Karpas-422 (cell line): Measurements from ENCODE around the gene CINP. TPM values are rescaled to one million over a fixed set of nuclear protein-coding genes. Genes with fewer than 3 reads are reported as not detected.

Source experiments
- DNase-seq: peaks from one replicate; pipeline ENCODE4 v3.0.0-alpha.2; 2015
- H2AFZ ChIP-seq: fragments of 200-600 bp; sonication (generic); 2 replicates; pipeline ENCODE4 v1.6.1; 2014; ENCODE audit warnings: antibody characterized with exemption, low read length, mixed read lengths
- H3K27ac ChIP-seq: fragments of 200-600 bp; sonication (generic); 2 replicates; pipeline ENCODE4 v1.5.1; 2014; ENCODE audit warnings: mild to moderate bottlenecking, low read length, moderate library complexity
- H3K27me3 ChIP-seq: fragments of 200-600 bp; sonication (generic); 2 replicates; pipeline ENCODE4 v1.6.1; 2014; ENCODE audit warnings: low read length, mixed read lengths
- H3K36me3 ChIP-seq: fragments of 200-600 bp; sonication (generic); 2 replicates; pipeline ENCODE4 v1.6.1; 2014; ENCODE audit warnings: low read length, mixed read lengths; ENCODE audit not compliant: insufficient read depth
- H3K4me1 ChIP-seq: fragments of 200-600 bp; sonication (generic); 2 replicates; pipeline ENCODE4 v1.6.1; 2014; ENCODE audit warnings: mild to moderate bottlenecking, low read length, mixed read lengths
- H3K4me2 ChIP-seq: fragments of 200-600 bp; sonication (generic); 2 replicates; pipeline ENCODE4 v1.6.1; 2014; ENCODE audit warnings: low read length, low read depth, mild to moderate bottlenecking; ENCODE audit not compliant: poor library complexity, severe bottlenecking
- H3K4me3 ChIP-seq: fragments of 200-600 bp; sonication (generic); 2 replicates; pipeline ENCODE4 v1.5.1; 2014; ENCODE audit warnings: mild to moderate bottlenecking, antibody characterized with exemption, low read length, mixed read lengths
- H3K79me2 ChIP-seq: fragments of 200-600 bp; sonication (generic); 2 replicates; pipeline ENCODE4 v1.6.1; 2014; ENCODE audit warnings: mild to moderate bottlenecking, low read length, mixed read lengths
- H3K9ac ChIP-seq: fragments of 200-600 bp; sonication (generic); 2 replicates; pipeline ENCODE4 v1.6.0; 2014; ENCODE audit warnings: low read length
- H3K9me2 ChIP-seq: fragments of 200-600 bp; sonication (generic), shearing (Covaris generic); replicated peaks from 2 replicates; pipeline ENCODE4 v1.6.0; 2014; ENCODE audit warnings: mild to moderate bottlenecking, low read length, moderate library complexity; ENCODE audit not compliant: insufficient read depth
- H3K9me3 ChIP-seq: fragments of 300-700, 200-600 bp; sonication (generic); 2 replicates; pipeline ENCODE4 v1.6.1; 2014; ENCODE audit warnings: low read length, mixed read lengths
- H4K20me1 ChIP-seq: fragments of 200-600 bp; sonication (generic); 2 replicates; pipeline ENCODE4 v1.6.1; 2014; ENCODE audit warnings: mild to moderate bottlenecking, antibody characterized with exemption, low read length, low read depth; ENCODE audit not compliant: insufficient read depth
- total RNA-seq: library from RNA; depleted of rRNA; stranded (reverse); fragments of >200 nt; shearing (Covaris generic); gene quantifications from 2 replicates; pipeline ENCODE4 v1.2.3, GENCODE V29; 2014; ENCODE audit warnings: low replicate concordance

Gene CINP
- total RNA-seq, 1 experiment from 2014 or later: 37.9 TPM

- Histone ChIP-seq H3K4me3 (no peak overlapping the region), H3K4me2 (no peak overlapping the region)
- no peak for DNase-seq
Measured at GRCh38 chr14:102389246-102389645, 26.6 kb upstream of the CINP start.

GRCh38 chr14:102387086-102387485, 24.4 kb upstream of the CINP start:
- H3K27ac ChIP-seq: no peak overlapping the region
- H3K9ac ChIP-seq: no peak overlapping the region
- no peaks in the 10 kb centered on the region for H3K79me2 ChIP-seq
- no peaks in the 10 kb centered on the region; the same call in 1 of the 2 replicates for H4K20me1 ChIP-seq
- no peaks in the 10 kb centered on the region for H3K4me1 ChIP-seq
- H3K9me3 ChIP-seq: no peaks in the 10 kb centered on the region
- no peaks in the 10 kb centered on the region for H3K27me3 ChIP-seq
- H3K4me3 ChIP-seq: no peak overlapping the region
- no peaks in the 10 kb centered on the region for H3K36me3 ChIP-seq
- H3K9me2 ChIP-seq: no peaks in the 10 kb centered on the region
- no peak overlapping the region for H3K4me2 ChIP-seq
- DNase-seq: no peak
- H2AFZ ChIP-seq: no peak overlapping the region

More at GRCh38 chr14:102389246-102389645, 26.6 kb upstream of the CINP start:
- no peaks in the 10 kb centered on the region for H3K27me3 ChIP-seq
- H4K20me1 ChIP-seq: no peaks in the 10 kb centered on the region; the same call in 1 of the 2 replicates
- H3K9ac ChIP-seq: no peak overlapping the region
- no peaks in the 10 kb centered on the region for H3K9me2 ChIP-seq
- H2AFZ ChIP-seq: no peak overlapping the region
- no peaks in the 10 kb centered on the region for H3K4me1 ChIP-seq
- H3K27ac ChIP-seq: no peak overlapping the region
- H3K79me2 ChIP-seq: no peaks in the 10 kb centered on the region
- H3K9me3 ChIP-seq: no peaks in the 10 kb centered on the region
- H3K36me3 ChIP-seq: no peaks in the 10 kb centered on the region

- Histone ChIP-seq H3K9me3 (no peaks in the 10 kb centered on the region), H2AFZ (no peak overlapping the region), H3K79me2 (no peaks in the 10 kb centered on the region), H3K27me3 (no peaks in the 10 kb centered on the region), H3K27ac (no peak overlapping the region), H3K9me2 (no peaks in the 10 kb centered on the region), H3K4me1 (no peaks in the 10 kb centered on the region), H3K4me2 (no peak overlapping the region), H3K4me3 (no peak overlapping the region), H3K36me3 (no peaks in the 10 kb centered on the region), H3K9ac (no peak overlapping the region), H4K20me1 (0 out of 2 replicates have a peak, but pooled peaks cover 5% of the 10 kb centered on the region)
- no peak for DNase-seq
Measured at GRCh38 chr14:102378830-102379229, 16.1 kb upstream of the CINP start.

- 0 out of 2 replicates have a peak, but pooled peaks cover 5% of the 10 kb centered on the region for H4K20me1 ChIP-seq
- no peak overlapping the region for H3K4me3 ChIP-seq
- no peak for DNase-seq
Measured at GRCh38 chr14:102377696-102378095, 15.0 kb upstream of the CINP start.

GRCh38 chr14:102375119-102375518, 12.4 kb upstream of the CINP start:
- no peak overlapping the region for H3K4me2 ChIP-seq
- H3K27ac ChIP-seq: no peak overlapping the region
- no peak for DNase-seq

More at GRCh38 chr14:102377696-102378095, 15.0 kb upstream of the CINP start:
- no peak overlapping the region for H3K9ac ChIP-seq
- no peak overlapping the region for H3K4me2 ChIP-seq
- no peaks in the 10 kb centered on the region for H3K79me2 ChIP-seq
- no peak overlapping the region for H2AFZ ChIP-seq
- H3K4me1 ChIP-seq: no peaks in the 10 kb centered on the region
- H3K27ac ChIP-seq: no peak overlapping the region
- no peaks in the 10 kb centered on the region for H3K9me2 ChIP-seq
- no peaks in the 10 kb centered on the region for H3K27me3 ChIP-seq
- no peaks in the 10 kb centered on the region for H3K9me3 ChIP-seq
- H3K36me3 ChIP-seq: no peaks in the 10 kb centered on the region

GRCh38 chr14:102374264-102374663, 11.6 kb upstream of the CINP start:
- H3K4me2 ChIP-seq: no peak overlapping the region
- H3K4me1 ChIP-seq: peaks cover 9% of the 10 kb centered on the region
- no peak overlapping the region for H3K27ac ChIP-seq
- H2AFZ ChIP-seq: no peak overlapping the region
- no peak overlapping the region for H3K9ac ChIP-seq
- H3K9me3 ChIP-seq: no peaks in the 10 kb centered on the region
- no peak for DNase-seq
- H3K4me3 ChIP-seq: no peak overlapping the region
- H3K27me3 ChIP-seq: no peaks in the 10 kb centered on the region
- H3K36me3 ChIP-seq: no peaks in the 10 kb centered on the region
- H3K9me2 ChIP-seq: no peaks in the 10 kb centered on the region
- peaks cover 20% of the 10 kb centered on the region; the same call in 1 of the 2 replicates for H4K20me1 ChIP-seq
- no peaks in the 10 kb centered on the region for H3K79me2 ChIP-seq

More at GRCh38 chr14:102375119-102375518, 12.4 kb upstream of the CINP start:
- Histone ChIP-seq H3K4me3 (no peak overlapping the region), H2AFZ (no peak overlapping the region), H3K9me2 (no peaks in the 10 kb centered on the region), H3K79me2 (no peaks in the 10 kb centered on the region), H3K9ac (no peak overlapping the region), H3K36me3 (no peaks in the 10 kb centered on the region), H3K4me1 (peaks cover 5% of the 10 kb centered on the region), H3K27me3 (no peaks in the 10 kb centered on the region), H3K9me3 (no peaks in the 10 kb centered on the region), H4K20me1 (peaks cover 20% of the 10 kb centered on the region; the same call in 1 of the 2 replicates)

- Histone ChIP-seq H3K79me2 (no peaks in the 10 kb centered on the region; the same call in 1 of the 2 replicates), H3K27me3 (0 out of 2 replicates have a peak, but pooled peaks cover 2% of the 10 kb centered on the region), H4K20me1 (peaks cover 30% of the 10 kb centered on the region; the same call in 1 of the 2 replicates), H3K9me2 (no peaks in the 10 kb centered on the region), H3K9me3 (no peaks in the 10 kb centered on the region), H3K9ac (no peak overlapping the region), H3K36me3 (no peaks in the 10 kb centered on the region), H3K4me3 (no peak overlapping the region), H3K27ac (no peak overlapping the region), H2AFZ (no peak overlapping the region), H3K4me1 (peaks cover 18% of the 10 kb centered on the region), H3K4me2 (no peak overlapping the region)
- DNase-seq: no peak
Measured at GRCh38 chr14:102373110-102373509, 10.4 kb upstream of the CINP start.

GRCh38 chr14:102371361-102371760, 8.7 kb upstream of the CINP start:
- no peak overlapping the region for H3K4me3 ChIP-seq
- 0 out of 2 replicates have a peak, but pooled peaks cover 2% of the 10 kb centered on the region for H3K27me3 ChIP-seq
- no peak overlapping the region for H3K9ac ChIP-seq
- H4K20me1 ChIP-seq: peaks cover 42% of the 10 kb centered on the region
- peaks cover 34% of the 10 kb centered on the region for H3K4me1 ChIP-seq
- no peak overlapping the region for H3K27ac ChIP-seq
- no peaks in the 10 kb centered on the region for H3K9me2 ChIP-seq
- H2AFZ ChIP-seq: no peak overlapping the region
- H3K9me3 ChIP-seq: no peaks in the 10 kb centered on the region
- no peak for DNase-seq
- H3K36me3 ChIP-seq: no peaks in the 10 kb centered on the region
- H3K4me2 ChIP-seq: no peak overlapping the region
- H3K79me2 ChIP-seq: no peaks in the 10 kb centered on the region; the same call in 1 of the 2 replicates
